K562 (cell line): ENCODE results near the gene FN3KRP. TPM values are rescaled to one million over a fixed set of nuclear protein-coding genes. Genes with fewer than 3 reads are reported as not detected.

Source experiments
- CHD2 ChIP-seq: IDR thresholded peaks from 2 replicates; pipeline ENCODE4 v1.6.1; 2011; ENCODE audit warnings: low read depth, low read length
- FOXM1 ChIP-seq, 2 experiments: fragments of 450-650 bp in 1 of 2; sonication (generic) in 1 of 2; formaldehyde crosslinking in 1 of 2; IDR thresholded peaks; 2 replicates each; pipeline versions ENCODE4 v1.6.1 to v1.9.0; 2017 to 2022; ENCODE audit warnings: low read depth in 2 of 2, mild to moderate bottlenecking in 2 of 2, missing genetic modification reagents in 1 of 2, moderate library complexity in 1 of 2
- GTF2E2 ChIP-seq: fragments of 200-800 bp; sonication (Bioruptor generic); IDR thresholded peaks from 2 replicates; pipeline ENCODE4 v1.6.1; 2016; ENCODE audit warnings: missing genetic modification characterization, missing compliant biosample characterization
- GTF2F1 ChIP-seq: IDR thresholded peaks from 2 replicates; pipeline ENCODE4 v1.6.1; 2011; ENCODE audit warnings: low read depth, low read length, improper control_type of control experiment
- LCOR ChIP-seq: sonication (generic); formaldehyde crosslinking; IDR thresholded peaks from 2 replicates; pipeline ENCODE4 v1.8.0; 2022; ENCODE audit warnings: mild to moderate bottlenecking, missing genetic modification reagents
- NFATC3 ChIP-seq: fragments of 450-650 bp; IDR thresholded peaks from 2 replicates; pipeline ENCODE4 v1.6.1; 2017; ENCODE audit warnings: mild to moderate bottlenecking
- PHF21A ChIP-seq: fragments of 450-650 bp; IDR thresholded peaks from 2 replicates; pipeline ENCODE4 v1.6.1; 2017; ENCODE audit warnings: low read depth, borderline replicate concordance
- PRMT5 ChIP-seq: sonication (generic); formaldehyde crosslinking; IDR thresholded peaks from 2 replicates; pipeline ENCODE4 v1.5.0; 2020; ENCODE audit warnings: missing genetic modification reagents
- SAFB ChIP-seq: fragments of 200-400 bp; formaldehyde crosslinking; IDR thresholded peaks from 2 replicates; pipeline ENCODE4 v1.6.1; 2017; ENCODE audit warnings: low read depth, low read length, borderline replicate concordance
- SMAD2 ChIP-seq: fragments of 150-350 bp; IDR thresholded peaks from 2 replicates; pipeline ENCODE4 v1.6.1; 2014; ENCODE audit warnings: low read depth, mild to moderate bottlenecking, low read length
- SMARCA4 ChIP-seq: fragments of 450-650 bp; IDR thresholded peaks from 2 replicates; pipeline ENCODE4 v1.6.1; 2016
- TCF3 ChIP-seq: sonication (generic); formaldehyde crosslinking; IDR thresholded peaks from 2 replicates; pipeline ENCODE4 v1.4.0; 2020; ENCODE audit warnings: mild to moderate bottlenecking, missing genetic modification reagents
- YY1 ChIP-seq, 3 experiments: IDR thresholded peaks; 2 replicates each; pipeline ENCODE4 v1.6.1; 2011; ENCODE audit warnings: low read length in 2 of 3, mild to moderate bottlenecking in 2 of 3, moderate library complexity in 2 of 3, borderline replicate concordance in 1 of 3, control low read depth in 1 of 3, low read depth in 1 of 3; ENCODE audit not compliant: insufficient read depth in 3 of 3, insufficient replicate concordance in 2 of 3, control insufficient read depth in 1 of 3, insufficient read length in 1 of 3; ENCODE audit errors: extremely low read depth in 1 of 3
- ZC3H4 ChIP-seq: sonication (generic); formaldehyde crosslinking; IDR thresholded peaks from 2 replicates; pipeline ENCODE4 v1.9.0; 2021; ENCODE audit warnings: missing genetic modification reagents, borderline replicate concordance
- ZC3H8 ChIP-seq: fragments of 450-650 bp; IDR thresholded peaks from 2 replicates; pipeline ENCODE4 v1.6.1; 2017
- ZNF165 ChIP-seq: fragments of 250-450 bp; sonication (Bioruptor Pico); IDR thresholded peaks from 2 replicates; pipeline ENCODE4 v1.4.0; 2020; ENCODE audit warnings: borderline replicate concordance
- ZNF431 ChIP-seq: sonication (generic); formaldehyde crosslinking; IDR thresholded peaks from 2 replicates; pipeline ENCODE4 v1.8.0; 2022; ENCODE audit warnings: mild to moderate bottlenecking, missing genetic modification reagents
- ZNF785 ChIP-seq: fragments of 250-450 bp; sonication (Bioruptor Pico); IDR thresholded peaks from 2 replicates; pipeline ENCODE4 v1.4.0; 2020; ENCODE audit warnings: mild to moderate bottlenecking
- polyA plus RNA-seq, 8 experiments: library from polyadenylated mRNA; depleted of rRNA in 4 of 8; stranded (reverse) in 5 of 8; unstranded in 3 of 8; fragments of >200 nt; fragmentation: Nextera tagmentation in 2 of 8; fragmentation: Illumina TruSeq in 1 of 8; extraction: Ambion mirVana in 2 of 8; extraction: Trizol in 1 of 8; gene quantifications; 2 replicates each; pipeline versions ENCODE4 v1.2.1 to v1.2.3, GENCODE V29; 2011 to 2014; ENCODE audit warnings: inconsistent platforms in 1 of 8, missing spikeins in 1 of 8
- total RNA-seq, 7 experiments: library from RNA; depleted of rRNA in 6 of 7; stranded (reverse); fragments of >200 nt in 6 of 7; fragmentation: Illumina TruSeq in 2 of 7; extraction: Trizol in 2 of 7; gene quantifications; 2 replicates each; pipeline versions ENCODE4 v1.2.1 to v1.2.3, GENCODE V29; 2011 to 2021; ENCODE audit warnings: low replicate concordance in 1 of 7
- TF ChIP-seq, protein P1 (sequence below): sonication (generic); formaldehyde crosslinking; IDR thresholded peaks from 2 replicates; pipeline ENCODE4 v1.4.0; 2020; ENCODE audit warnings: mild to moderate bottlenecking, missing genetic modification reagents
- TF ChIP-seq, protein P2 (sequence below): fragments of 250-450 bp; sonication (Bioruptor Pico); IDR thresholded peaks from 2 replicates; pipeline ENCODE4 v1.5.0; 2022; ENCODE audit warnings: mild to moderate bottlenecking
- TF ChIP-seq, protein P3 (sequence below): fragments of 150-350 bp; IDR thresholded peaks from 2 replicates; pipeline ENCODE4 v1.6.1; 2014; ENCODE audit warnings: low read depth, mild to moderate bottlenecking, low read length, borderline replicate concordance
- TF ChIP-seq, protein P4 (sequence below): sonication (generic); formaldehyde crosslinking; IDR thresholded peaks from 2 replicates; pipeline ENCODE4 v1.8.0; 2022; ENCODE audit warnings: mild to moderate bottlenecking, missing genetic modification reagents

The FN3KRP gene
- total and polyA plus RNA-seq, 9 of the 15 experiments (the other 6 are each of a cell fraction or from before 2014, with no cell fraction given): 2.0 to 32.1 (median 24.9) TPM

DNA sequence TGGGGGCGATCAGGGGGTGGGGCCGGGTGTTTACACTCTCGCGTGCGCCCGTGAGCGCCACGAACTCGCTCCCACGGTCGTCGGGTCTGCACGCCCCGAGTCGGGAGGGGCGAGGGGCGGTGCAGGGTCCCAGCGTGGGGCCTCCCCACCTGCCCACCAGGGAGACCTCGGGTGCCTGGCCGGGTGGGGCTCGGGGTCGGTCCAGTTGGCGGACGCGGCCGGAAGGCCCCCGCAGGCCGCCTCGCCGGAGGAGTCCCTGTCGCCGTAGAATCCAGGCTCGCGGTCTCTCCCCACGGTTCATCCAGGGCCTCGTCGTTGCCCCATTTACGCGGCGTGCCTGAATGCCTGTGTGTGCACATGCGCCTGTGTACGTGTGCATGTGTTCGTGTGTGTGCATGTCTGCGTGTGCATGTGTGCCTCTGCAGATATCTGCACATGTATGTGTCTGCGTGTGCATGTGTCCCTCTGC lies 17.5 kb upstream of the FN3KRP start (continued):
- TF ChIP-seq TCF3 (CRISPR knock-in tag): no peak
- no peak for TF ChIP-seq YY1 (IDR thresholded peaks at IDR 0.05; ENCODE audit: borderline replicate concordance in 1 of 3, control insufficient read depth in 1 of 3, extremely low read depth in 1 of 3, insufficient read depth in 3 of 3, insufficient read length in 1 of 3, insufficient replicate concordance in 2 of 3, low read depth in 1 of 3, low read length in 2 of 3)
- TF ChIP-seq ZNF431 (CRISPR knock-in tag): peak; percentile 53; the same call in 1 of the 2 replicates
- no peak for TF ChIP-seq LCOR (CRISPR knock-in tag)
- TF ChIP-seq, protein P1, sequence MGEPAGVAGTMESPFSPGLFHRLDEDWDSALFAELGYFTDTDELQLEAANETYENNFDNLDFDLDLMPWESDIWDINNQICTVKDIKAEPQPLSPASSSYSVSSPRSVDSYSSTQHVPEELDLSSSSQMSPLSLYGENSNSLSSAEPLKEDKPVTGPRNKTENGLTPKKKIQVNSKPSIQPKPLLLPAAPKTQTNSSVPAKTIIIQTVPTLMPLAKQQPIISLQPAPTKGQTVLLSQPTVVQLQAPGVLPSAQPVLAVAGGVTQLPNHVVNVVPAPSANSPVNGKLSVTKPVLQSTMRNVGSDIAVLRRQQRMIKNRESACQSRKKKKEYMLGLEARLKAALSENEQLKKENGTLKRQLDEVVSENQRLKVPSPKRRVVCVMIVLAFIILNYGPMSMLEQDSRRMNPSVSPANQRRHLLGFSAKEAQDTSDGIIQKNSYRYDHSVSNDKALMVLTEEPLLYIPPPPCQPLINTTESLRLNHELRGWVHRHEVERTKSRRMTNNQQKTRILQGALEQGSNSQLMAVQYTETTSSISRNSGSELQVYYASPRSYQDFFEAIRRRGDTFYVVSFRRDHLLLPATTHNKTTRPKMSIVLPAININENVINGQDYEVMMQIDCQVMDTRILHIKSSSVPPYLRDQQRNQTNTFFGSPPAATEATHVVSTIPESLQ (CRISPR knock-in tag): no peak
- no peak for TF ChIP-seq SMAD2
- peak; percentile 90 for TF ChIP-seq SAFB
- TF ChIP-seq SMARCA4: no peak
- TF ChIP-seq ZC3H8: no peak
- TF ChIP-seq, protein P2, sequence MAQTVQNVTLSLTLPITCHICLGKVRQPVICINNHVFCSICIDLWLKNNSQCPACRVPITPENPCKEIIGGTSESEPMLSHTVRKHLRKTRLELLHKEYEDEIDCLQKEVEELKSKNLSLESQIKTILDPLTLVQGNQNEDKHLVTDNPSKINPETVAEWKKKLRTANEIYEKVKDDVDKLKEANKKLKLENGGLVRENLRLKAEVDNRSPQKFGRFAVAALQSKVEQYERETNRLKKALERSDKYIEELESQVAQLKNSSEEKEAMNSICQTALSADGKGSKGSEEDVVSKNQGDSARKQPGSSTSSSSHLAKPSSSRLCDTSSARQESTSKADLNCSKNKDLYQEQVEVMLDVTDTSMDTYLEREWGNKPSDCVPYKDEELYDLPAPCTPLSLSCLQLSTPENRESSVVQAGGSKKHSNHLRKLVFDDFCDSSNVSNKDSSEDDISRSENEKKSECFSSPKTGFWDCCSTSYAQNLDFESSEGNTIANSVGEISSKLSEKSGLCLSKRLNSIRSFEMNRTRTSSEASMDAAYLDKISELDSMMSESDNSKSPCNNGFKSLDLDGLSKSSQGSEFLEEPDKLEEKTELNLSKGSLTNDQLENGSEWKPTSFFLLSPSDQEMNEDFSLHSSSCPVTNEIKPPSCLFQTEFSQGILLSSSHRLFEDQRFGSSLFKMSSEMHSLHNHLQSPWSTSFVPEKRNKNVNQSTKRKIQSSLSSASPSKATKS: no peak
- TF ChIP-seq, protein P3, sequence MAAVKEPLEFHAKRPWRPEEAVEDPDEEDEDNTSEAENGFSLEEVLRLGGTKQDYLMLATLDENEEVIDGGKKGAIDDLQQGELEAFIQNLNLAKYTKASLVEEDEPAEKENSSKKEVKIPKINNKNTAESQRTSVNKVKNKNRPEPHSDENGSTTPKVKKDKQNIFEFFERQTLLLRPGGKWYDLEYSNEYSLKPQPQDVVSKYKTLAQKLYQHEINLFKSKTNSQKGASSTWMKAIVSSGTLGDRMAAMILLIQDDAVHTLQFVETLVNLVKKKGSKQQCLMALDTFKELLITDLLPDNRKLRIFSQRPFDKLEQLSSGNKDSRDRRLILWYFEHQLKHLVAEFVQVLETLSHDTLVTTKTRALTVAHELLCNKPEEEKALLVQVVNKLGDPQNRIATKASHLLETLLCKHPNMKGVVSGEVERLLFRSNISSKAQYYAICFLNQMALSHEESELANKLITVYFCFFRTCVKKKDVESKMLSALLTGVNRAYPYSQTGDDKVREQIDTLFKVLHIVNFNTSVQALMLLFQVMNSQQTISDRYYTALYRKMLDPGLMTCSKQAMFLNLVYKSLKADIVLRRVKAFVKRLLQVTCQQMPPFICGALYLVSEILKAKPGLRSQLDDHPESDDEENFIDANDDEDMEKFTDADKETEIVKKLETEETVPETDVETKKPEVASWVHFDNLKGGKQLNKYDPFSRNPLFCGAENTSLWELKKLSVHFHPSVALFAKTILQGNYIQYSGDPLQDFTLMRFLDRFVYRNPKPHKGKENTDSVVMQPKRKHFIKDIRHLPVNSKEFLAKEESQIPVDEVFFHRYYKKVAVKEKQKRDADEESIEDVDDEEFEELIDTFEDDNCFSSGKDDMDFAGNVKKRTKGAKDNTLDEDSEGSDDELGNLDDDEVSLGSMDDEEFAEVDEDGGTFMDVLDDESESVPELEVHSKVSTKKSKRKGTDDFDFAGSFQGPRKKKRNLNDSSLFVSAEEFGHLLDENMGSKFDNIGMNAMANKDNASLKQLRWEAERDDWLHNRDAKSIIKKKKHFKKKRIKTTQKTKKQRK: no peak
- TF ChIP-seq ZC3H4 (CRISPR knock-in tag): peak; percentile 62; the same call in 1 of the 2 replicates
- TF ChIP-seq GTF2F1: no peak
- no peak for TF ChIP-seq NFATC3
- TF ChIP-seq, protein P4, sequence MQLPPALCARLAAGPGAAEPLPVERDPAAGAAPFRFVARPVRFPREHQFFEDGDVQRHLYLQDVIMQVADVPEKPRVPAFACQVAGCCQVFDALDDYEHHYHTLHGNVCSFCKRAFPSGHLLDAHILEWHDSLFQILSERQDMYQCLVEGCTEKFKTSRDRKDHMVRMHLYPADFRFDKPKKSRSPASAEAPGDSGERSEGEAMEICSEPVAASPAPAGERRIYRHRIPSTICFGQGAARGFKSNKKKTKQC (CRISPR knock-in tag): no peak
- TF ChIP-seq PRMT5 (CRISPR knock-in tag): no peak
- no peak for TF ChIP-seq ZNF785 (CRISPR knock-in tag)
- no peak for TF ChIP-seq FOXM1 (IDR thresholded peaks at IDR 0.05; ENCODE audit: low read depth)
- no peak for TF ChIP-seq FOXM1 (CRISPR knock-in tag; IDR thresholded peaks at IDR 0.05; ENCODE audit: low read depth)
- no peak for TF ChIP-seq ZNF165 (CRISPR knock-in tag)
- no peak for TF ChIP-seq GTF2E2 (tag)
- peak; percentile 60; the same call in 1 of the 2 replicates for TF ChIP-seq CHD2
- TF ChIP-seq PHF21A: no peak
